ENCODE data around the gene POU6F1.

The POU6F1 gene

DNA sequence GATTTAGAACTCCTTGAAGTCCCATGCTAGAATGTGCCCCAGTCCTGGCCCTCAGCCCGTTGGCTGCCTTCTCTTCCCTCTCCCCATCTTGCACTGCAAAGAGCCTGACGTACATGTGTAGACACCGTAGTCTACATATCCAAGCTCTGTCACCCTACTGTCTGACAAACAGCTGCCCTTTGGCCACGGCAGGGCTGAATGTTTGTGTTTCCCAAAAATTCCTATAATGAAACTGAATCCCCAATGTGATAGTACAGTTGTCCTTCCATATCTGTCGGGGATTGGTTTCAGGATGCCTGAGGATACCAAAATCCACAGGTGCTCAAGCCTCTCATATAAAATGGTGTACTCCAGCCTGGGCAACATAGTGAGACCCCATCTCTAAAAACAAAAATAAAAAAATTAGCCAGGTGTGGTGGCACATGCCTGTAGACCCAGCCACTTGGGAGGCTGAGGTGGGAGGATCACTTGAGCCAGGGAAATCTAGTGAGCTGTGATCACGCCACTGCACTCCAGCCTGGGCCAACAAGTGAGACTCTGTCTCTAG, 32.6 kb downstream of the POU6F1 start:
- TF ChIP-seq CTCF (IDR thresholded peaks at IDR 0.05; ENCODE audit: control insufficient read depth, insufficient read depth, low read depth, low read length, missing control alignments): no peak
- DNase-seq (ENCODE audit: low read depth): no peak

GRCh38 chr12:51183816-51184215, 34.0 kb downstream of the POU6F1 start:
- no peak for DNase-seq (ENCODE audit: low read depth)
- H3K4me3 ChIP-seq (ENCODE audit: control insufficient read depth, low read depth, low read length): no peak overlapping the region
- no peak for TF ChIP-seq CTCF (IDR thresholded peaks at IDR 0.05; ENCODE audit: control insufficient read depth, insufficient read depth, low read depth, low read length, missing control alignments)

More for the DNA sequence above, 32.6 kb downstream of the POU6F1 start:
- H3K4me3 ChIP-seq (ENCODE audit: control insufficient read depth, low read depth, low read length): no peak overlapping the region

GRCh38 chr12:51183349-51183748, 34.5 kb downstream of the POU6F1 start:
- no peak for DNase-seq (ENCODE audit: low read depth)
- no peak overlapping the region for H3K4me3 ChIP-seq (ENCODE audit: control insufficient read depth, low read depth, low read length)
- no peak for TF ChIP-seq CTCF (IDR thresholded peaks at IDR 0.05; ENCODE audit: control insufficient read depth, insufficient read depth, low read depth, low read length, missing control alignments)

DNA sequence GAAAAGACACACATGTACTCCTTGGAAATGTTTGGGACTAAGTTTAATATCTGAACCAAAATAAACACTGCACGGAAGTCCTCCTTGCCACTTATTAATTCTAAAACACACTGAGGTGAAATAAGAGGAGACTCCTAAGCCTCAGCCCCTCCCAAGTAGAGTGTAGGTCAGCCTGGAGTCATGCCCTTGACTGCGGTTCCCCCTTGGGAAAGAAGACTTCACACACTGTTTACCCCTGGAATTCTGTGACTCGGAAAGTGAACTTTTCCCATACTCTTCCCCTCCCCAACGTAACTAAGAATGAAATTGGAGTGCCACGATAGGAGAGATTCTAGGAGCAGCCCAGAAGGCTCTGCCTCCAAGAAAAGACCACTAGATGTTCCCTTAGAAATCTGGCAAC, 36.3 kb downstream of the POU6F1 start:
- TF ChIP-seq CTCF (IDR thresholded peaks at IDR 0.05; ENCODE audit: control insufficient read depth, insufficient read depth, low read depth, low read length, missing control alignments): no peak
- no peak overlapping the region for H3K4me3 ChIP-seq (ENCODE audit: control insufficient read depth, low read depth, low read length)
- DNase-seq (ENCODE audit: low read depth): no peak

DNA sequence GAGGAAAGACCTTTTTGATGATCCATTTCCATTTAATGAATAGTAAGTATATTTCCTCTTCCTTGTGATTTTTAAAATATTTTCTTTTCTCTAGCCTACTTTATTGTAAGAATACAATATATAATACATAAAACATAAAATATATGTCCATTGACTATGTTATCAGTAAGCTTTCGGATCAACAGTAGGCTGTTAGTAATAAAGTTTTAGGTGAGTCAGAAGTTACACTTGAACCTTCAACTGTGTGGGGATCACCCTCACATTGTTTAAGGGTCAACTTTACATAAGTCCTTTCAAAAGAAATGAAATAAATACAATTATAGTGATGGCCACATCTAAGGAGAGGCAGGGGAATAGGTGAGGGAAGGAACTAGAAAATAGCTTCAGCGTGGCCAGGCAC, 40.0 kb downstream of the POU6F1 start:
- DNase-seq (ENCODE audit: low read depth): no peak
- H3K4me3 ChIP-seq (ENCODE audit: control insufficient read depth, low read depth, low read length): no peak overlapping the region
- TF ChIP-seq CTCF (IDR thresholded peaks at IDR 0.05; ENCODE audit: control insufficient read depth, insufficient read depth, low read depth, low read length, missing control alignments): no peak

DNA sequence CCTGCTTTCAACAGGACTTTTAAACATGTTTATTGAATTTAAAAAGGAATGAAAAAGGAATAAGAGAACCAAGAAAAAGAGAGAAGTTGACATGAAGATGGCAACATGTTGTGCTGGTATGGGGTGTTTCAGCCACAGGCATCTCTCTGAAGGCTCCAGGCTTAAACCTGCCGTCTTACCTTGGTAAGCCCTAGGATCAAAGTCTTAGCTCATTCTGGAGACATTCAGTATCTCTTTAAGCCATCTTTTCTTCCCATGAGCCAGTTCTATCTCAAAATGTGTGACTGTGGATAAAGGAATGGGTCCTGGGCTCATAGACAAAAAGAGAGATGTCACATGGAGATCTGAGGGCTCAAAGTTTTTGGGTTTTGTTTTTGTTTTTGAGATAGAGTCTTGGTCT, 43.4 kb downstream of the POU6F1 start:
- no peak for TF ChIP-seq CTCF (IDR thresholded peaks at IDR 0.05; ENCODE audit: control insufficient read depth, insufficient read depth, low read depth, low read length, missing control alignments)
- no peak for DNase-seq (ENCODE audit: low read depth)
- H3K4me3 ChIP-seq (ENCODE audit: control insufficient read depth, low read depth, low read length): no peak overlapping the region

Data from AG09309 (cell line).